ENCODE measurements around the gene CHCHD4. TPM values are rescaled to one million over a fixed set of nuclear protein-coding genes. Genes with fewer than 3 reads are reported as not detected.

CHCHD4 gene
- total RNA-seq, result 16.0 and 19.5 TPM in 2 replicates

- DNase-seq, result peak; percentile 99
These were observed at the start of gene CHCHD4, which contains the start of gene TMEM43 for GRCh38 chr3:14124615-14125192. TSS of gene CHCHD4 (minus strand) at chr3:14124870. CDS start at chr3:14124676, 194 bp downstream. TSS of gene TMEM43 (plus strand) at chr3:14125052. CDS start at chr3:14125194, 142 bp downstream.

GRCh38 chr3:14172496-14172895 is 47.8 kb upstream of the CHCHD4 start:
- no peak for DNase-seq

- DNase-seq, result peak; percentile 61
These were observed 46.0 kb upstream of the CHCHD4 start for GRCh38 chr3:14170531-14171159.

GRCh38 chr3:14169871-14170270 is 45.2 kb upstream of the CHCHD4 start:
- no peak for DNase-seq

- DNase-seq, result no peak
These were observed 44.8 kb upstream of the CHCHD4 start for GRCh38 chr3:14169435-14169834.

DNA sequence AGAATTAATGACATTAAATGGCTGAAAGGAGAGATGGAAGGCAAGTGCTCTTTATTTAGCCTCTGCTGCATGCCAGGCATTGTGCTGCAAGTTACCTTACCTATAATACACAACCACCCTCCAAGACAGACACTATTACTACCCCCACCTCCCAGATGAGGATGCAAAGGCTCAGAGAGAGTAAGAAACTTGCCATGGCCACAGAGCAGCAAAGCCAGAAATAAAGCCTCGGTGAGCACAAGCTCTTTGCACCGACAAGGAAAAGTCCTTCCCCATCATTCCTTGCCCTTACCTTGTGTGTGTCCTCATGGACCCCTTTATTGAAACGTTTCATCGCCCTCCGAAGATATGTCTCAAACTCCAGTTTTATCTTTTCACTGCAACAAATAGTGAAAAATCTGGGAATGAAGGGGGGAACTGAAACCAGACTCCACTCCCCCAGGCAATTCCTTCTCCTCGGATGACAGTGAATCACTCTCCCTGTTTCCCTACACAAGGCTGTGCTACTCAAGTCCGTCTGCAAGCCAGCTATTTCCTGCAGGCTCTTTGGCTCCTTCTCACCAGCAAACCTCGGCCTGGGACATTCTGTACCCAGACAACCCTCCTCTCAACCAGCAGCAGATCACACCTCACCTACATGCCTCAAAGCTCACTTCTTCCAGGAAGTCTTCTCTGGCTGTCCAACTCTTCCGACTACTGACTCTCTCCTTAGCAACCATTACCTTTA is 42.4 kb upstream of the CHCHD4 start:
- no peak for DNase-seq

DNA sequence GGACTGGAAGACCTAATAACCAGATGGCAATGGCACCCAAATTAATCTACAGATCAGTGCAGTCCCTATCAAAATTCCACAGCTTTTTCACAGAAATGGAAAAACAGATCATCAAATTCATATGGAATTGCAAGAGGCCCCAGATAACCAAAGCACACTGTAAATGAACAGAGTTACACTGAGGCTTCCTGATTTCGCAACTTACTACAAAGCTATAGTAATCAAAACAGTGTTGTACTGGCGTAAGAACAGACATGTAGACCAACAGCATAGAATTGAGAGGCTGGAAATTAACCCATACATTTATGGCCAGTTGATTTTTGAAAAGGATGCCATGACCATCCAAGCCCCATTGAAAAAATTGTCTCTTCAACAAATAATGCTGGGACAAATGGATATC is 37.5 kb upstream of the CHCHD4 start:
- DNase-seq, result no peak

- DNase-seq, result no peak
These were observed 36.6 kb upstream of the CHCHD4 start for GRCh38 chr3:14161282-14161681.

DNA sequence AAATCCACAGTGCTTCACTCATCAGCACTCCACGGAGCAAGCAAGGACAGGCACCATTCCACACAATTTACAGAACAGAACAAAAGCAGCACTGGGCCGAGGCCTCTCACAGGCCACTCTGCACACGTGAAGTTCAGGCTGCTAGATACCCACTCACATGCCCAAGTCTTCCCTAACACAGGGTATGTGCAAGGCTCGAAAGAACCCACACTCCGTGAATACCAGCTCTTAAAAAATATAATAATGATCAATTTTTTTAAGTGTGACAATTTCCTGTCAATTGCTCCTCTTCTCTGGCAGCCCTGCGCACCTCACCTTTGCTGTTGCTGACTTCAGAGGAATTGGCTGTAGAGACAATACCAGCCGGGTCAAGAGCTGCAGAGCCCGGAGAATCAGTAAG is 34.8 kb upstream of the CHCHD4 start:
- DNase-seq, result no peak

DNA sequence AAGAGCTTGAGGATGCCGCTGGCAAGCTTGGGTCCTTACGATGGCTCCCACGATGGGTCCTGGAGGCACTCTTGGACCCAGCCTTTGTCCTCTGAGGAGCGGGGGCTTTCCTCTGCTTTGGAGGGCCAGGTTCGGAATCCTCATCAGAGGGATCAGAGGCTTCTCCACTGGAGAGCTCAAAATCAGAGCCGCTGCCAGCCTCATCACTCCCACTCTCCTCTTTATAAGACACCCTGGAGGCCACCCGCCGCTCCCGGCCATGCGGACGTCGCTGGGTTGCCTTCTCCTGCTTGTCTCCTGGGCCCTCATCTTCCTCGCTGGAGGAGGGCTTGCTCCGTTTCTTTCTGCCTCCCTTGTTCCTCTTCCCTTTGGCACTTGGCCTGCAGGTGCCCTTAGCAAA is 33.7 kb upstream of the CHCHD4 start:
- no peak for DNase-seq

GRCh38 chr3:14157951-14158350 is 33.3 kb upstream of the CHCHD4 start:
- no peak for DNase-seq

GRCh38 chr3:14156843-14157561 is 32.3 kb upstream of the CHCHD4 start:
- DNase-seq, result no peak

- no peak for DNase-seq
These were observed 31.5 kb upstream of the CHCHD4 start for GRCh38 chr3:14156201-14156600.

DNA sequence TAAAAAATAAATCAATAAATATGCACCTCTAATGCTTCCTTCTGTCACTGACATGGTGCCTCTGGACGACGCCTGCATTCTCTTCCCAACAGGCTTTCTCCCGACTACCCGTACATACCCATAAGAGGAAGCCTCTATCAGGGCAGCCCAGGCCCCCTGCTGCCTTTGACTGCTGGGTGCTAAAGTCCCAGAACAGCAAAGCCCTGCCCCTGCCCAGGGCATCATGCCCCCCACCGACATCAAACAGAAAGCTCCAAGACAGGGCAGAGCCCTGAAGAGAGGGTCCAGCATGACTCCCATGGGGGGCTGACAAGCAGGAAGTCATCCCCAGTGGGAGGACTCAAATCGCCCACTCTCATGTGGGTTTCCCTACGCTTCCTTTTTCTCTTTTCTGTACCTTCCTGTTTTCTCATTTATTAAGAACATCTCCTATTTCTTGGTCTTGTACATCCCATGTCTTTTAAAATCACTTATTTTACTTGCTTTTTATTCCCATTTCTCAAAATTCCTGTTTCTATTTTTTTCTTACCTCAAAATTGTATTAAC is 30.3 kb upstream of the CHCHD4 start:
- DNase-seq, result no peak

DNA sequence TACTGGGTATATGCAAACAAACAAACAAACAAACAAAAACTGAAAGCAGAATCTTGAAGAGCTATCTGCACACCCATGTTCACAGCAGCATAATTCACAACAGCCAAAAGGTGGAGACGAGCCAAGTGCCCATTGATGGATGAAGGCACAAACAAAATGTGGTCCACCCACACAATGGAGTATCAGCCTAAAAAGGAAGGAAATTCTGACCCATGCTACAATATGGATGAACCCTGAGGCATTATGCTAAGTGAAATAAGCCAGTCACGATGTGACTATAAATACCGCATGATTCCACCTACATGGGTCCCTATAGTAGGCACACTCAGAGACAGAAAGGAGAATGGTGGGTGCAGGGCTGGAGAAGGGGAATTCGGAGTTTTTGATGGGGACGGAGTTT is 29.6 kb upstream of the CHCHD4 start:
- DNase-seq, result peak; percentile 80

DNA sequence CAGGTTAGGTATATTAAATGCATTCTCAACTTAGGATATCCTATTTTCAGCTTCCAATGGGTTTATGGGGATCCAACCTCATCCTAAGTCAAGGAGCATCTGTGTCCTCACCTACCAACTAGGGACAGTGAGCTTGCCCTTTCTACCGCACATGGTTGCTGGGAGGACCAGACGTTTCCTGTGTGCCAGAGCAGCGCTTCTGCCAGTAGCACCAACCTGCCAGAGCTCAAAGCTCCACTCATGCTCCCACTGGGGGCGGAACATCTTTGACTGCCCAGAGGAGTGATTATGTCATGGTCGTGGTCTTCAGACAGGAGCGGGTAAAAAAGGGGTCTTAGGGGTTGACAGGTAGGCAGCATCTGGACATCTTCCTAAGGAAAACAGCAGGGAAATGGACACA is 29.0 kb upstream of the CHCHD4 start:
- no peak for DNase-seq

- no peak for DNase-seq
These were observed 28.3 kb upstream of the CHCHD4 start for GRCh38 chr3:14152963-14153355.

- DNase-seq, result peak; percentile 44
These were observed 27.7 kb upstream of the CHCHD4 start for GRCh38 chr3:14152233-14152962.

GRCh38 chr3:14151471-14152083 is 26.9 kb upstream of the CHCHD4 start:
- DNase-seq, result no peak

DNA sequence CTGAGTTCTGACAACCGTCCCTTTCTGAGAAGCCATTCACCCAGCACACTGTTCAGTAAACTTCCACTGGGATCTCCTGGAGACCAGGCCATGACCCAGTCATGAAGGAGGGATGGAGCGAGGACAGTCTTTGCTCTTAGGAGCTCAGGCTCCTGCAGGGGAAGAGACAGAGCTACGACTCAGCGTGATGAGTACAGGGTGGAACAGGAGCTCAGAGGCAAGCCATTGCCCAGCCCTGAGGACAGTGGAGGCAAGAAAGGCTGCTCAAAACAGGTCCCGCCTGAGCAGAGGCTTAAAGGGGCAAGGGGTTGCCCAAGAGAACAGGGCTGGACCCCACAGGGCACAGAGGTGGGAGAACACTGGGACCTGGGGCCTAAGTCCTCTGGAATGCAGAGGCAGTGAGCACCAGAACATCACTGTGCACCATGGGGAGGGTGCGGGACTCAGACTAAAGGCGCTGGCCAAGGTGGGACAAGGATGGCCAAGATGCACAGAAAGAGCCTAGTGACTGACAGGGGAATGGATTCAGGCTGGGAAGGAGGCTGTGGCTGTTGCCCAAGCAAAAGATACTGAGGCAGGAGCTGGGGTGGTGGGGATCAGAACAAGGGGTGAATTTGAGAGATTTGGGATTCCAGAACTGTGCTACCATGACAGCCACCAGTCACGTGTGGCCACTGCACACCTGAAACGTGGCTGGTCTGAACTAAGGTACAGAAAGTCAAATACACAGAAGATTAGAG is 26.0 kb upstream of the CHCHD4 start:
- no peak for DNase-seq

- no peak for DNase-seq
These were observed 25.4 kb upstream of the CHCHD4 start for GRCh38 chr3:14150078-14150477.
